ENCODE measurements around the gene PDE4D. TPM values are rescaled to one million over a fixed set of nuclear protein-coding genes. Genes with fewer than 3 reads are reported as not detected.

PDE4D gene
- polyA plus RNA-seq, 4 donors: 19.4 to 35.9 (median 23.1) TPM

DNA sequence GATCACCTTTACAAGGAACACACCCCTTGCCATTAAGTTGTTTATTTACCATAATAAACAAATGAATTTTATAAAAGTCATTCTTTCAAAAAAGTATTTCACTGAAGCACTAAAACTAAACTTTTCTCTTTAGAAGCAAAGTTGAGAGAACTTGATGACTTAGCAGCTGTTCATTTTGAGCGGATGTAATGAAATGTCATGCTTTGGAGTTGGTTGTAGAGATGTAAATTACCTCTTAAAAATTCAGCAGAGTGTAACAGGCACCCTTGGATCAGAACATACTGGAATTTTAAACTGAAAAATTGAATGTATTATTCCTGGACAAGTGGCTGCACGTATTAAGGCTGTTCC is 617.2 kb downstream of the PDE4D start:
- DNase-seq (ENCODE audit: low read depth in 4 of 4, low spot score in 2 of 4): no peak

DNA sequence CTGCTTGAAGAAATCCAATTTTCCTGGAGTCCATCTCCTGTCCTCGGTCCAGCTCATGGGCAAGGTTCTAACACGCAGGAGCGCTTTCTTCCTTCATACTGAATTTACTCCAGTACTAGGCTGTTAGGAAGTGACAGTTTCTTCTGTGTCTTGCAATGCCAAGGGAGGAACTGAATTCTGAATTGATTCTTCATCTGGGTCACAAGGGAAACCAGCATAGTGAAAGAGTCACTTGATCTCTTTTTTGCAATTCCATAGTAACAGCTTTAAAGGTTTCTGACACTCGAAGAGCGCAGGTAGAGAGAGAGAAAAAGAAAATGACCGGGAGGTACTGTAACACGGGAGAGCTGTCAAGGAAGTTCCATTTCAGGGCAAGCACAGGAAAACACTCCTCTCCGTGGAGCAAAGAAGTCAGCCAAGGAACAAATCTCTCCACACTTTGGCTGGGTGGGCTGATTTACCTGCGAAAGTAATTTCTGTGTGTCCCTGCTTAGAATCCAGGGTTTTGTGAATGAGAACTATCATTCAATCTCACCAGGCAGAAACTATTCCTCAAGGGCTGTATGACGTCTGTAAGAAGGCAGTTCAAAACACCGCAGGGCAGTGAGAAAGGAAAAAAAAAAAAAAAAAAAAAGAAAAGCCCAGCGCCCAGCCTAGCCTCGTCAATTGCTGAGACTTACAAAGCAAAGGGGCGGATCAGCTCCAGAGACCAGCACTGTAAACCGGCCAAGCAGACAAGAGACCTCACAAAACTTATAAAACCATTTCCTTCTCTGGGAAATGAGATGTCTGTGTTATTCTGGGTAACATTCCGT is 617.8 kb downstream of the PDE4D start:
- peak; percentile 52 to 83 (median 66) for DNase-seq (ENCODE audit: low read depth in 4 of 4, low spot score in 2 of 4)

DNA sequence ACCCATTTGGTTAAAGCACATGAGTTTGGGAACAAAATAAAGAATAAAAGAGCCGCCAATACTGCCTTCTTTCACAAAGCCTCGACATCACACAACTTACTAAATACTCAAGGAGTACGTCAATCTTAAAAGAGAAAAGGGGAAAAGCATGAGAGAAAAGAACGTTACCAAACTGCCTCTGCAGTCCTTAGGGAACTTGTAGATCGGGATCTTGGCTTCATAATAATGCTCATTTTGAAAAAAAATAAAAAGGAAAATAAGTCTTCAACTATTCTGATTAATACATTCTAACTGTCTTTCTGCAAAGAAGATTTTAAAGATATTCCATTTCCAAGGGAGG is 618.4 kb downstream of the PDE4D start:
- no peak for DNase-seq (ENCODE audit: low read depth in 4 of 4, low spot score in 2 of 4)

DNA sequence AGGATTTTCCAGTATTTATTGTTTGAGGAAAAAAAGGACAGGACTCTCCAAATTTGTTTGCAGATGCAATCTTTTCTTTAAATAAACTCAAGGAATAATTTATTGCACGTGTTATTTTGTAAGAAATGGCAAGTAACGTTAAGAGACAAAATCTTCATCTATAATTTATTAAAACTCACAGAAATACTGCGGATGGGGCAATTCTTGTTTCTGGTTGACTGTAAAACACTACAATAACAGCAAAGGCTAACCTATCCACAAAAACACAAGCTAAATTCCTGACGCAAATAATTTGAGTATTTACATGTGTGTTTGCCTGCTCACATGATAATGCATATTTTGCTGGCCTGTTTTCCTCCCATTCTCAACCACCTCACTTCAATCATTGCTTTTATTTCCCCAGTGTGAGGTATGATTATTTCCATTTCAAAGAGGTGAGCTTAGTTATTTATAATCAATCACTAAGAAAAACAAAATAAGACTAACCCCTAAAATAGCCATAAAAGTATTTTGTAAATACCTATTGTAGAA is 619.4 kb downstream of the PDE4D start:
- DNase-seq (ENCODE audit: low read depth in 4 of 4, low spot score in 2 of 4): no peak

DNA sequence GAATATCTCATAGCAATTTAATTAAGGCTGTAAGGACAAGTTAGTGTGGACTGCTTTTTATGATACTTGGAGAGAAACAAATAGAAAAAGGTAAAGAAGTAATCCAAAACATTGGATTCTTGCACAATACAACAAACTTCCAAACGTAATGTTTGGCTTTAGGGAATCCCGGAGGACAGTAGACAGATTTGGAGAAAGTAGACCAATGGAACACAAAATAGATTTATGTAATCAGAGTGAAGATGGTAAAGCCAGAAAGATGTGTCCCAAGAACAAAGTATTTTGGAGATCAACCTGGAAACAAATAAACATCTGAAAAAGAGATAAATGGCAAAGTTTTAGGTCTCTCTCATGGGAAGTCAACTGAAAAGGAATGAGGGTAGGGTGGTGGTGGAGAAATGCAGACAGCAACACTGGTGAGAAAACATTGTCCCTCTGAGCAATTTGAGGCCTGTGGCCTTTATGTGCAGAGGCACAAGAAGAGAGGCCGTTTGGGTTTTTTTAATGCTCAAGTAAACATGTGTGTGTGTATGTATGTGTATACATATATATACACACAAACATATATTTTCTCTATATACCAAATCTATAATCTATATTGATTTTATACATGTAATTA is 620.6 kb downstream of the PDE4D start:
- no peak for DNase-seq (ENCODE audit: low read depth in 4 of 4, low spot score in 2 of 4)

DNA sequence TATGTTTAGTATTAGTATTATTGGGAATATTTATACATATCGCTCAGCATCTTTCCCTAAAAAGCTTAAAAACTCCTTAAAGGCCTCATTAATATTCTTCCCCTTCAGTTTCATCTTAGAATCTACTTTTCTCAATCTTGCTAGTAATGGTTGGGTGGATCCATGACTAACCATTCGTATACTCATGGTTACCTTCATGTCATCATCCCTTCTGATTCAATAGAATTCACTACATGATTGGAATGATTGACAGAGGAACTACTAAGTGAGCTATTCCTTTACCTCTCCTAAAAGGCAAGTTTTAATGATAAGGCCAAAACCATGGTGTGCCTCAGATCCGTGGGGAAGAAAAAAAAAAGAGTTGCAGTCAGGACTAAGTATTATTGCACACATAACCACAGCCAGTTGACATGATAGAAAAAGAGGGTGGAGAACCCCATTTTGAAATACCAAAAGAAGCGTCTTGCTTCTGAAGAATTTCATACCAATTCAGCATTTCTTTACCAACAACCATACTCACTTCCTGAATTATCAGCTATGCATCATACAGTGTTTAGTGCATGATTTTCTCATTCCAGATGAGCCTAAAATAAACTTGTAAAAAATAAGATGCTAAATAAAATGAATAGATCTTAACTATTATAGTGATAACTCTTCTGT is 624.6 kb downstream of the PDE4D start:
- no peak for DNase-seq (ENCODE audit: low read depth in 4 of 4, low spot score in 2 of 4)

DNA sequence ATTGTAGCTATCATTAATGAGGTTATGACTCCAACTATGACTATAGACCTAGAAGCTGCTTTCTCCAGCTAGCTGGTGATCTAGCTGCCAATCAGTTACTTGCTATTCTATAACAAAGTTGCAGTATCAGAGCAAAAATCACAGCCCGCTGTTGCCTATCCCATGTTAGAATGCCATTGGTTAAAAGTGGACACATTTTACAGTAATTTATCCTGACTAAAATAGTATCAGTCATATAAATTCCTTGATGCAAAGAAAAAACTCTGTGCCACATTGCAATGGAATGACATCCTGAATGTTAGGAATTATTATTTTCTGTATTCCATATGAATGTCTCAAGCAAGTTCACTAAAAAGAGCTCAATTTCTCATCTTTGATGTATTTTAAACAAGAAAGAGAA is 626.5 kb downstream of the PDE4D start:
- DNase-seq (ENCODE audit: low read depth in 4 of 4, low spot score in 2 of 4): no peak

DNA sequence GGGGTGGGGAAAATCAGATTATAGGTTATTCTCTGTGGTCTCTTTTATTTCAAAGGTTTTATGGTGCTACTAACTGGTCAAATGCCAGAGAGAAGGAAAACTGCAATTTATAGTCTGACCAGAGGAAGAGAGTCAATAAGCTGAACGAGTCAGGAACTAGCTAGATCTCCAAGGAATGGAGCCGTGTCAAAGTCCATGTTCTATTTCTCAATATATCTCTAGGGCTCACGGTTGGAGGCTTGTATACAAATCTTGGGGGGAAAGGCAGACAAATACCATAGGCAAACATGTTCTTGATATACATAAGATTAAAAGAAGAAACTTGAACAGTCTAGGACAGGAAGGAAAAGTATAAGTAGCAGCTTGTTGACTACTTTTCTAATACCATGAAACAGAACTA is 627.1 kb downstream of the PDE4D start:
- no peak for DNase-seq (ENCODE audit: low read depth in 4 of 4, low spot score in 2 of 4)

DNA sequence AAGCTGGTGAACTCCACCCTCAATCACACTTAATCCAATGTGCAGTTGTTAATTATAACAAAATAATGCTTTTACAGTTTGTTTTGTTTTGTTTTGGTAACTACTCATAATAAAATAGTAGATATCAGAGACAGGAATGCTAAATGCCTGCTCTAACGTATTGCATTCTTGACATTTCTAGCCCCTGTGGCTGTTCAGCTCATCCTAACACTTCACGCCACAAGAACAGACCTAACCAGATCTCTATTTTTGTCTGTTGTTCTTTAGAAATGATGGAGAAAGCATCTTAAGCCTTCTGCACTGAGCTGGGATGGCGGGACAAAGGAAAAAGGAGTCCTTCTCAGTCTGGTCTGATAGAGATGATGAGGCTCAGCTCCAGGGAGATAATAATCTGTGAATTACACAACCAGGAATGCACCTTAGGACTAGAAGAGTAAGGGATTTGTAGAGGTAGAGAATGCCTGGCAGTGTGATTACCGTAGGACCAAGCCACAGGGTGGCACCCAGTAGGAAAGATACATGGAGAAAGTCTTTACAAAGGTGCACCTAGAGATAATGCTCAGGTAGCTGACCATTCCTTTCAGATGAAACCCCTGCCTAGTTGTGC is 628.8 kb downstream of the PDE4D start:
- DNase-seq (ENCODE audit: low read depth in 4 of 4, low spot score in 2 of 4): no peak

DNA sequence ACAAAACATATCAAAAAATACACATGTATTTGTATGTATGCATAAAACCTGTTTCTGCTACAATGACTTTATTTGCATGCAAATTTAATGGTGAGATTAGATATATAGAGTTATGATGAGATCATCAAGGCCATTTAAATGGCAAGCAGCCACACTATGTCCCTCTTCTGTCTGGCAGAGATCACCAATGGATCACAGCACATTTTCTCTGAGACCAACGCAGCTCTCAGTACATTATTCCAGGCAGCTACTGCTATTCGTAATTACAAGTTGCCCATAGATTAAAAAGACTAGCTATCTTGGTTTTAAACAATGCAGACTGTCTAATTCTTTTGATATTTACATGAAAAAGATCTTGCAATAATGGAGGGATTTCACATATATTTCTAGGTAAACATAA is 629.5 kb downstream of the PDE4D start:
- DNase-seq (ENCODE audit: low read depth in 4 of 4, low spot score in 2 of 4): no peak

DNA sequence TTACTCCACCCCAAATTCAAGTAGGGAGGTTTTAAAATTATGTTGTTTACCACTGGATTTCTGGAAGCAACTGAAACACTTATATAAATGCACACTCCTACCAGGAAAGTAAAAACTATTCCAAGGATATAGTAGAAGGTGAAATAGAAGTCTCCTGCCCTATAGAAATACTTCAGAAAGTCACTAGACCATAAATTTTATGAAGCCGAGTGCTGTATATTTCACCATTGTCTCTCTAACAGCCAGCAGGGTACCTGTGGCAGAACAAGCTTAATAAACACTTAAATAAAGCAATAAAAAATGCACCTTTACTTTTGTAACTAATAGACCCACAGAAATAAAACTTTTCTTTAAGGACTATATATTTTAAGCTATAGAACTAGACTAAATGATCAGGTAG is 631.6 kb downstream of the PDE4D start:
- no peak for DNase-seq (ENCODE audit: low read depth in 4 of 4, low spot score in 2 of 4)

DNA sequence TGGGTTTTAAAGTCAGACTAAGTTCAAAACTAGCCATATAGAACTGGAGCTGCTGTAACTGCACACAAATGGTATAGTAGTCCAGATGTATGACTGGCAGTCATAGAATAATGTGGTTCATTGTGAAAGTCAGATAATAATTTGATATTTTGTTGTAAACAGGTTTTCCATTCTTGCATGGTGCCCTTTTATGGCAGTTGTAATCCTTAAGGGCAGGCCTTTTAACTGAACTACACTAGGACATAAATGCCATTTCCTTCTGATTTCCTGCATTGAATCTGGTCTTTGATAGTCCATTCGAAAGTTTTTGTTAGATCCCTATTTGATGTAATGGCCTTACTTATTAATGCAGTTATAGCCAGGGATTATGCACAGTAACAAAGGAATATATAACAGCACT is 632.6 kb downstream of the PDE4D start:
- no peak for DNase-seq (ENCODE audit: low read depth in 4 of 4, low spot score in 2 of 4)

DNA sequence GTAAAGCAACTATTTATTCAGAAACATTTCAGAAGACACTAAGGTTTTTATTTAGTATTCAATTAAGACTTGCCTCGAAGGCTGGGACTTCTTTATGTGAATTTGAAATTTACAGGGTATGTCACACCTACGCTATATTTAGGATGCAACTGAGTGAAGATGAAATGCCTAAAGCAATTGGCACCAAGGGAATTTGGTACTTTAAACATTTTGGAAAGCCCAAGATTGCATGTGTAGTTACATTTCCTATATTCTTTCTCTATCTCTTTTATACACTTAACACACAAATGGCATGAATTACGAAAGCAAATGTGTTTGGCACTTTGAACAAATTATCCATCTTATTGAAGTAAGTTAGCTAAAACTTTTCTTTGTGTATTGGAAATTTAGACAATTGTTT is 633.3 kb downstream of the PDE4D start:
- no peak for DNase-seq (ENCODE audit: low read depth in 4 of 4, low spot score in 2 of 4)

DNA sequence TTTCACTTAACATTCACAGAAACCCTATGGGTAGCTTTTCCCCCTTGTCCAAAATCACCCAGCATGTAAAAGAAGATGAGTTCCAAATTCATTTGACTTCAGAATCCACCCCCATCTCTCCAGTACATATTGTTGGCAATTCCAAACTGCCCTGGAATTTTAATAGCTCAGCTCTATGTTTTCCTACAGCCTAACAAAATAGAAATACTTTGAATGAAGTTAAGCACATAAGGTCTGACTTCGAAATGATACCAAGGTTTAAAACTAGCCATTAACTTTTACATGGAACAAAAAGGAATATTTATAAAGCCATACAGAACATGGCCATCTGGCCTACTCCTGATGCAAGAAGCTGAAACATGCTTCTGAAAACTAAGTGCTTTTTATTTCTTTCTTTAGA is 634.3 kb downstream of the PDE4D start:
- DNase-seq (ENCODE audit: low read depth in 4 of 4, low spot score in 2 of 4): no peak

DNA sequence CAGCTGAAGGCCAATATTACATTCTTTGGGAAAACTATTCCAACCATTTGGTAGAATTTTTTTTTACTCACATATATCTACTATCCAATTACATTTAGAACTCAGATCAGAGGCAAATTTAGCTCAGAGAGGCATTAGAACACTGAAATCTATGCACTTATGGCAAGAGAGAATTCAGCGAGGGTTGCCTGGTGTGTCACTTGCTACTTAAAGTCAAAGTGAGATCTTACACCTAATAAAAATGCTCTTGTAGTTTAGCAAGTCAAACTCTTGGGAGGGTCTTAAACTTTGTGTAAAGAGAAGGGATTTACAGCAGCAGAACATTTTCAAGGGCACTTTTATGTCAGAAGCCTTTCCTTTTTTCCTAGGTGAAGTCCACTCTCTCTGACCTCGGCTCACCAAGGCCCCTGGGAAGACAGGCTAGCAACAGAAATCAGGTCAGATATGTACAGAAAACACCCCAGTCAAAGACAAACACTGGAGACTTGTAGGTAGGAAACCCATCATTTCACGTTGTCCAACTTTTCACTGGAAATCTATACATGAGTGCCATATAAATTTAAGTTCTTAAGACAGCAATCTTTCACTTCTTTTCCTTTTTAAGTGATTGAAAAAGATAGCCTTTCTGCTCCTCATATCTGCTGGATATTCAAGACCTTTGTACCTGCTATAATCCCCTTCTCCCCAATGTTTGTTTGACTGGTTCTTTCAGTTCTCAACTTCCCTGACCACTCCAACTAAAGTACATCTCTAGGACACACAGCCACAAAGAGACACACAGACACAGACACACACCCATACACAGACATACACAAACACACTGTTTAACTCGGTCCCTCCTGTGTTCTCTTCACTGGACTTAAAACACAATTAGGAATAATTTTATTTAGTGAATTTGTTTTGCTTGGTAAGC is 635.8 kb downstream of the PDE4D start:
- DNase-seq (ENCODE audit: low read depth in 4 of 4, low spot score in 2 of 4): no peak

DNA sequence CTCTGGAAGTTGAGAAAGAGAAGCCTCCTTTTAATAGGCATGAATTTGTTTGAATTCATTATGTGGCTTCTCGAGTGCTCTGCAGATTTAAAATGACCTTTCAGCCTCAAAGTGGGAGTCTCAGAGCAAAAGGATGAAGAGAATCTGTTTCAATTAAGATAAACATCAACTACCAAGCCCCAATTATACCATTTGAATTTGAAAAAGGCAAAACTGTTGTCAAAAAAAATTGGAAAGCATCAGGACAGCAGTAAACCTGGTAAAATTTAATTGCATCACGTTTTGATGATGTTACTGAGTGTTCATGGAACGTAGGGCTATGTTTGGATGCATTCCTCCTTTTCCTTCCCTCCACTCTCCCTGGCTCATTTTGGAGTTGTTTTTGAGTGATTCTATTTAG is 637.2 kb downstream of the PDE4D start:
- no peak for DNase-seq (ENCODE audit: low read depth in 4 of 4, low spot score in 2 of 4)

DNA sequence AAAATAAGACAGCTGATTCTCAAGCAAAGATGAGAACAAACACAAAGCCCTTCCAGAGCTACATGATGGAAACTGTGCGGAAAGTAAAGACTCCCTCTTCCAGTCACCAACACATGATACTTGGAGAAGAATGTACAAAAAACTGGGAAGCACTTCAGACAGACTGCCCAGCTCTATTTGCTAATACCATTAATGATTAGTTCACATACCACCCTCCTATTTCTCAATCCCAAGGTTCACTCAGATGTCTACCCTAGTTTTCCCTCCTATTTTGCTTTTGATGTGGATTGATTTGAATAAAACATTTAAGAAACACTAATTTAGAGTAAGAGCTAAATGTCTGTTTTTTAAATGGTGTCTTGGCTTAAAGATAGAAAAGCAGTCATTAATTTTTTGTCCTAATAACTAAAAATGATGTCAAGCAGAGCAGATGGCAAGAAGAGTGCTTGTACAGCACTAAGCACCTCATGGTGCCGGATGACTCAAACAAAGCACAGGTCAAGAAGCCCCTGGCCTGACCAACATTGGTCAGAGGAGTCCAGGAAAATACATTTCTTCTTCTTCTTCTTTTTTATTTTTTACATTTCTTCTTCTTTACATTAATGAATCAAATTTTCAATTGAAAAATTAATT is 639.4 kb downstream of the PDE4D start:
- no peak for DNase-seq (ENCODE audit: low read depth in 4 of 4, low spot score in 2 of 4)

DNA sequence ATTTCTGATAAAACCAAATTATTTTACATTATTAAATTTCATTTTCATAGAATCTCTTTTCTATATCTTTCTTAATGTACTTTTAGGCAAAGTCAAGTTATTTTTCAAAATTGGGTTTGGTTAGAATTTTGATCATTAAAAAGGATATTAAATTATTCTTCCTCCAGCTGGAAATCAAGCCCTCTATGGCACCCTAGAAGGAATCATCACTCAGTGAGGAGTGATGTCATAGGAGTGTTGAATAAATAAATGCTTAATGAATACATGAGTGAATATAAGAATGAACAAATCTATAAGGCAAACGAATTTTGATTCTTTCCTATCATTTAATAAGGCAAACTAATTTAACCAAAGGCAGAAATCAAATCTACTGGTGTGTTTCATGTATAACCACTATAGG is 639.9 kb downstream of the PDE4D start:
- DNase-seq (ENCODE audit: low read depth in 4 of 4, low spot score in 2 of 4): no peak

DNA sequence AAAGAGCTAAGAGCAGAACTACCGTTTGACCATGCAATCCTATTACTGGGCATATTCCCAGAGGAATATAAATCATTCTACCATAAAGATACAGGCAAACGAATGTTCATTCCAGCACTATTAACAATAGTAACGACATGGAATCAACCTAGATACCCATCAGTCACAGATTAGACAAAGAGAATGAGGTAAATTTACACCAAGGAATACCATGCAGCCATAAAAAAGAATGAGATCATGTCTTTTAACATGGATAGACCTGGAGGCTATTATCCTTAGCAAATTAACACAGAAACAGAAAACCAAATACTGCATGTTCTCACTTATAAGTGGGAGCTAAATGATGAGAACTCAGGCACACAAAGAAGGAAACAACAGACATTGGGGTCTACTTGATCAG is 641.9 kb downstream of the PDE4D start:
- DNase-seq (ENCODE audit: low read depth in 4 of 4, low spot score in 2 of 4): no peak

DNA sequence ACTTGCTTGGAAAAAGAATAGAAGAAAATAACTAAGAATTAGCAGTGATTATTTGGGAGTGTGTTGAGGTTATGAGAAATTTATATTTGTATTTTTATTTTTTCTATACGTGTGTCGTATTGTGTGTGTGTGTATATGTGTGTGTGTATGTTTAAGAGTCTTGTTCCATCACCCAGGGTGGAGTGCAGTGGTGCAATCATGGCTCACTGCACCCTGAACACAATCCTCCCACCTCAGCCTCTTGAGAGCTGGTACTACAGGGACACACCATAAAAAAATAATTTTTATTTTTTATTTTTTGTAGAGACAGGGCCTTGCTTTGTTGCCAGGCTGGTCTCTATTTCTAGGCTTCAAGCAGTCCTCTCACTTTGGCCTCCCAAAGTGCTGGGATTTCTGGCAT is 643.8 kb downstream of the PDE4D start:
- no peak for DNase-seq (ENCODE audit: low read depth in 4 of 4, low spot score in 2 of 4)

Measured in left renal cortex interstitium (tissue), 4 donors.